Renal cortical epithelial cell (primary cell): ENCODE measurements around the gene CCNI. TPM values are rescaled to one million over a fixed set of nuclear protein-coding genes. Genes with fewer than 3 reads are reported as not detected.
"Not testable (repeated sequence)": the region's sequence is repeated elsewhere in the genome, so short reads cannot be mapped to it uniquely, and the experiment has no call there.

Source experiments
- DNase-seq: peaks from one replicate; pipeline ENCODE4 v3.0.0-alpha.2; 2011; ENCODE audit warnings: low read depth
- total RNA-seq: library from RNA; depleted of rRNA; stranded (reverse); fragments of >200 nt; gene quantifications from 2 replicates; pipeline ENCODE4 v1.2.3, GENCODE V29; 2014

CCNI gene
- total RNA-seq, 1 donor from 2014 or later = 354 TPM

GRCh38 chr4:77040854-77041725 lies 34.7 kb downstream of the CCNI start:
- DNase-seq = no peak

- DNase-seq = peak; percentile 72
Observed at GRCh38 chr4:77040270-77040669, 35.5 kb downstream of the CCNI start.

GRCh38 chr4:77039796-77040195 lies 36.0 kb downstream of the CCNI start:
- DNase-seq = no peak

- no peak for DNase-seq
Observed at GRCh38 chr4:77037736-77038135, 38.1 kb downstream of the CCNI start.

GRCh38 chr4:77037168-77037567 lies 38.6 kb downstream of the CCNI start:
- DNase-seq = not testable (repeated sequence)

GRCh38 chr4:77036206-77036605 lies 39.6 kb downstream of the CCNI start:
- DNase-seq = peak; percentile 30

GRCh38 chr4:77035153-77035552 lies 40.6 kb downstream of the CCNI start:
- DNase-seq = no peak

GRCh38 chr4:77031544-77031943 lies 44.2 kb downstream of the CCNI start:
- DNase-seq = no peak

- DNase-seq = not testable (repeated sequence)
Observed at GRCh38 chr4:77029757-77030156, 46.0 kb downstream of the CCNI start.

- no peak for DNase-seq
Observed at GRCh38 chr4:77028246-77028645, 47.5 kb downstream of the CCNI start.

GRCh38 chr4:77026322-77026704 lies 49.5 kb downstream of the CCNI start:
- no peak for DNase-seq

GRCh38 chr4:77025643-77026321 lies 50.0 kb downstream of the CCNI start:
- DNase-seq = no peak

GRCh38 chr4:77023920-77024319 lies 51.9 kb downstream of the CCNI start:
- DNase-seq = no peak

GRCh38 chr4:77022560-77023179 lies 53.1 kb downstream of the CCNI start:
- DNase-seq = peak; percentile 68

- peak; percentile 58 for DNase-seq
Observed at GRCh38 chr4:77021614-77022089, 54.1 kb downstream of the CCNI start.

- DNase-seq = no peak
Observed at GRCh38 chr4:77020017-77020416, 55.8 kb downstream of the CCNI start.

- DNase-seq = peak; percentile 49
Observed at GRCh38 chr4:77015390-77015789, 60.4 kb downstream of the CCNI start.

GRCh38 chr4:77014256-77014655 lies 61.5 kb downstream of the CCNI start:
- no peak for DNase-seq

- DNase-seq = no peak
Observed at GRCh38 chr4:77012726-77013125, 63.1 kb downstream of the CCNI start.

GRCh38 chr4:77010841-77011354 lies 64.9 kb downstream of the CCNI start:
- peak; percentile 85 for DNase-seq

GRCh38 chr4:77009511-77010115 lies 66.2 kb downstream of the CCNI start:
- DNase-seq = no peak
